HG03442 (cell line): ENCODE measurements around the gene TP63.
A peak's percentile ranks its signal among the peaks of the same experiment; 100 is the strongest.

Experiments
- ATAC-seq: cut with Tn5 transposase; IDR thresholded peaks from one replicate; pipeline ENCODE4 v1.9.1; 2021; ENCODE audit warnings: mild to moderate bottlenecking, moderate library complexity; ENCODE audit not compliant: unreplicated experiment

Gene TP63

DNA sequence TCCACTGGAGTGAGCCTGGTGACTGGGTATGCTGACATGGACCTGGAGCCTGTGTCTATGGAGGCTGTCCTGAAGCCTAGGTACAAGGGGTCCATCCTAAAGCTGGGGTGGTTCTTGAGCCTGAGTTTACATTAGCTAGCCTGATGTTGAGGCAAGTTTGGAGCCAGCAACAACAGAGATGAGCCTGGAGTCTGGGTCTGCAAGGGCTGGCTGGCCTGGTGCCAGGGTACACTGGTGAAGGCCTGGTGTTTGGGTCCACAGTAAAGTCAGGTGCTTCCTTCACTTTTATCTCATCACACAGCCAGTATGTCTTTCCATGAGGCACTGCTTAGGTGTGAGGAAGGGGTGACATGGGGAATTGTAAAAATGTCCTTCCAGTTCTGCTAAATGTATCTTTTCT is 49.5 kb downstream of the TP63 start:
- ATAC-seq = no peak

DNA sequence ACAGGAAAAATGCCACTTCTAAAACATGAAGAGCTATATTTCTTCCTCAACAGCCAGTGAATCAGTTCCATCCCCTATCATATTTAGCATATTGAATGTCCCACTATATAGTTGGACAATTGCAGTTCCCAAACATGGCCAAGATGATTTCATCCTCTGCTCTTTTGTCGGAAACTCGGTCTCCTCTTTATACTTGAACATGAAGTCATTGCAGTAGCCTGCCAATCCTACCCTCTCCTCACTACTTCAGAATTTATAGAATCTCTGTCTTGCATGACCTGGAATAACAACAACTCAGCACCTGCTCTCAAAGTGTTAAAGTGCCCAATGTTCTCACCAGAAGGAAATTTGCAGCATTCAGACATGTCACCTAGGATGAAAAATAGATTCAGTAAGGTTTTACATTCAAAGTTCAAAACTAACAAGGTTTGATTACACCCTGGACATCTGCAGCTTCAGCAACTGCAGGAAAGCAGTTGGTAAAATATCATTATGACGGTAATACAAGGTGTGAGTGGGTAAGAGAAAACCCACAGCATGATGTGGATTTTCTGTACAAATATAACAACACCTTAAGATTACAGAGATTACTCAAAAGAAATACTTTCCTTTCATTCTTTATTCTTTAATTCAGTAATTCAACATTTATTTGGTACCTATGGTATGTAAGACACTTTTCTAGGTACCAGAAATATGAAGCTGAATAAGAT is 52.5 kb downstream of the TP63 start:
- no peak for ATAC-seq

DNA sequence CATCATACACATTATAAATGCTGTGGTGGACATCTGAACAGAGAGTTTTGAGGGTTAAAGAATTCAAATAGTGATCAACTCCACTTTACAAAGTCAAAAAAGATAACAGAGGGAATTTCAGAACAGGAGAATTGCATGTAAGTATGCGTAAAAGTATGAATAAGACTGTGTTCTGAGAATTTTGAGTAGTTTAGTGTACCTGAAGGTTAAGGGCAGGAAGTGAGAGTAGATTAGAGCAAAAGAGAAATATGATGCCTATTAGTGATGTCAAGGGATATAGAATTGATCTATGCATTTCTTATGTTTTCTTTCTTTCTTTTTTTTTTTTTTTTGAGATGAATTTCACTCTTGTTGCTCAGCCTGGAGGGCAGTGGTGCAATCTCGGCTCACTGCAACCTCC is 53.1 kb downstream of the TP63 start:
- ATAC-seq = no peak

DNA sequence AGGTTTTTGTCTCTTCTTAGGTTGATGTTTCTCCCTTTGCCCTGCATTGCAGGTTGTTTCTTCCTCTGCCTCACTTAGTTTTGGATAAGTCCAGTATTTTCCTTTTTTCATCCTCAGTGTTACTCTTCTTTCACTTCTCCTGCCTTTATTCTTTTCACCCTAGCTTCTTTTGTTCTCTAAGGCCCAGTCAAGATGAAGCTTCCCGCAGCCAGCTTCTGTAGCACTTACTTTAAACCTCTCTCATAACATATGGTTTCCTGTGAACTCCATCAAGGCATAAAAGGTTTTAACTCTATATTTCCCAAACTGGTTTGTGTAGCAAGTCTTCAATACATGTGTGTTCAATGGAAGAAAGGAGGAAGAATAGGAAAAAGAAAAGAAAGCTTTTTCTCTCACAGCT is 54.1 kb downstream of the TP63 start:
- no peak for ATAC-seq

DNA sequence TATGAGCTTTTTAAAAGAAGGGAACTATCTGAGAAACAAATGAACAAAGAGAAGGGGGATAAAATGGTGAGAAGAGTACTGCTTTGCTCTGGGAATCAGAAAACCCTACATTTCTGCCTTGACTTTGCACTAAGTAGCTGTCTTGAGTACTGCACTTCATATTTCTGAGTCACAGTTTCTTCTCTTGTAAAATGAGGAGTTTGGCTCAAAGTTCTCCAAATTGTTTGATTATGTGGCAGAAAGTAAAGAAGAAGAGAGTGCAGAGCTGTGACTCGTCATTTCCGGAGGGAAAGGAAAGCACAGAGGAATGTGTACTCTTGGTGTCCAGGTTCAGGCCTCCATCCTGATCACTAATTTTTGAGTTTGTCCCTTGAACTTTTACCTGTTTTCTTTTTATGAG is 54.7 kb downstream of the TP63 start:
- ATAC-seq = no peak

DNA sequence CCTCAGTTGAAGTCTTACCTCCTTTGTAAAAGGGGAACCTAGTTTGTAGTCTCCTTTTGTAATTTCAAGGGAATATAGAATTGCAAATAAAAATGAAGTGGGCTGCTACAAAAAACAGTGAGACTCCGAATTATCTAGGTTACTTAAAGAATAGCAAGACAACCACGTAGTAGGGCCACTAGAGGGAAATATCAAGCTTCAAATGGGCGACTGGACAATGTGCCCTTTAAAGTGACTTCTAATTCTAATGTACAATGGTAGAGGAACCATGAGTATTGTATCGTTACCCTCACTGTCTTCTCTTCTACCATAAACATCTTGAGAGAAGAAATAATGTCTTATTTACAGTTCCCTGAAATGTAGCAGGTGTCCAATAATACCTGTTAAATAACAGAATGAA is 56.3 kb downstream of the TP63 start:
- ATAC-seq = no peak

DNA sequence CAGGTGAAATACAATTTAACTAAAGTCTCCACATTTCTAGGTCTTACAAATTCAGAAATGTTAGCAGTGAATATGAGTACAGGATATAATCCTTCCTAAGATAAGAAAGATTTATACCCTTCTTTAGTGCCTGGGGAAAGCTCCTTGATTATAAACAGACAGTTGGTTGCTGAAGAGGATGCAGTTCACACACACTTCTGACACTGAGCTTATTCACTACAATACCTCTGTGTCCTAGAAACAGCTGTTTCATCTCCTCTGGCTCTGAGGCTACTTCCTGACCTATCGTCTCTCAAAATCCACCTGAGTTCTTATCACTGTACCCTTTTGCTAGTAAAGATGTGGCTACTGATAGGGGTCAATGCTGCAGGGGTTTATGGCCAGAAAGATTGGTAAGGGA is 57.1 kb downstream of the TP63 start:
- no peak for ATAC-seq

DNA sequence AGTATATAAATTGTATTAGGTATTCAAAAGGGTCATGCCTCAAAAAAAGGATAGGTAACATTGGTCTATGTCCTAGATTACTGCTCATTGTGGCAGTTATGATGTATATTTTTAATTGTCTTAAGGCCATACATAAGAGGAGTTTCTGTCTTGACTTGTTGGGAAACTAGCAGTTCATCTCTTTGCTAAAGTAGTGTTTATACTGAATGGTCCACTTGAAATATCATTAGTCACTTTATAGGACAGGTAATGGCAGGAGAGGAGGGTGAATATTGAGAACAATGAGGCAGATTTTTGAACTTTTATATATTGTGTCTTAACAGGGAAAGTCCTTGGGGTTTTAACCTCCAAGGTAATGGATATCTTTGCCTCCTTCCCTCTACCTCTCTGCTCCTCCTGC is 58.4 kb downstream of the TP63 start:
- ATAC-seq = no peak

DNA sequence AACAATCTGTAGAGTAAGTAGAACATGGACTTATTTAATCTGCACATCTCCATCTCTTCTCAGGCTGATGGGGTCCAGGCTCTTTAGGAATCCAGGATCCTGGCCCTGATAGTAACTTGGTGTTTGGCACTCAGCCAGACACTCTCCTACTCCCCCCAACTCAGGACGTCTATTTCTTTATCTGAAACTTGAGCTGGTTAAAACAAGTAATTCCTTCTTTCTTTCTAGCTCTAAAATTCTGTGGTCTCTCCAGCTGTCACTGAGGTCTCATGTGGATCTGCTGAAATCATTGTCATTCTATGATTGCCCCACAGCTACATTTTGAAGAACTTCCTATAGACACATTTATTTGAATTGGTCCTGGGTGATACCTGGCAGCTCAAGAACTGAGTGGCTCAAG is 59.0 kb downstream of the TP63 start:
- ATAC-seq = no peak

DNA sequence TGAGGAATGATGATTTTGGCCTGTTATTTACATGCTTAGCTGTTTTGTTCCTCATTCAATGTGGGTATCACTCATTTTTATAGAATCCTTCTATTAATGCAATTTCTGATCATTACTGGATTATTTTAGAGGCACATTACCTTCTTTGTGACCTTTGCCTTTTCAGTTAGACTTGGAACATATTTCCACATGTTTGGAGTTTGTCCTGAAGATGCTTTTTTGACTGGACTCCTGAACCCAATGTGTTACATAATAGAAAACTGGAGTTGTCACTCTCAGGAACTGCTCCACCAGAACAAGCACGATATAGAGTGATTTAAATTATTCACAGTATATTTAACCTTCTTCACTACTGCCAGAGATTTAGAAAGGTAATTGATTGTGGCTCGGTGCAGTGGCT is 59.5 kb downstream of the TP63 start:
- no peak for ATAC-seq

DNA sequence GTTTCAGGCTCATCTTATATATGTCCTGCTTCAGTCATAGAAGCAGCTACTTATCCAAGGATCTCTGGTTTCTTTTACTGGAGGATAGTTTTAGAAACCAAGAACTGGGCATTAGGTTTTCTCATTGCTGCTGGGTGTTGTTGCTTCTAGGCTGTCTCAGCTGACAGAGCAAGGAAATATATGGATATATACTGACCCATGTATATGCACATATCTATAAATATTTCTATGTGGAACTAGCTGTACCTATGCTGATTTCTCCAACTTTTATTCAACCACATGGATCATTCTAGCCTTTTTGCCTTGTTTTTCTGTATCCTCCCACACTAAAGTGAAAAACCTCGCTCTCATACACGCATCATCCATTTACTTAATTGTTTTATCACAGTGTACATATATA is 64.2 kb downstream of the TP63 start:
- no peak for ATAC-seq

DNA sequence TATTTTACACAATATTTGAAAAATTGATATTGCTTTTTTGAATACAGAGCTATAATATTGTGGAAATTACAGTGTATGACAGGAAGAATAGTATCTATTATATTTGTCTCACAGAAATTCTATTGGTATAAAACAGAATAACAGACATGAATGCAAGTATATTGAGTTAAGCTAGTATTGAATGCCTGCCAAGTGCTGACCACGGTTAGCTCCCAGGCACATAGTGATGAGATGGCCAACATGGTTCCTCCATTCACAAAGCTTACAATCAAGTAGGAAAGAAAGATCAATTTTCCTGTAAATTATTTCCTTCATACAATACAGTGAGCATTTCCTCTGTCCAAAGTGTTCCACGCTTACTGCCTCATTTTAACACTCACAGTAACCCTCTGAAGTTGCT is 67.6 kb downstream of the TP63 start:
- no peak for ATAC-seq

DNA sequence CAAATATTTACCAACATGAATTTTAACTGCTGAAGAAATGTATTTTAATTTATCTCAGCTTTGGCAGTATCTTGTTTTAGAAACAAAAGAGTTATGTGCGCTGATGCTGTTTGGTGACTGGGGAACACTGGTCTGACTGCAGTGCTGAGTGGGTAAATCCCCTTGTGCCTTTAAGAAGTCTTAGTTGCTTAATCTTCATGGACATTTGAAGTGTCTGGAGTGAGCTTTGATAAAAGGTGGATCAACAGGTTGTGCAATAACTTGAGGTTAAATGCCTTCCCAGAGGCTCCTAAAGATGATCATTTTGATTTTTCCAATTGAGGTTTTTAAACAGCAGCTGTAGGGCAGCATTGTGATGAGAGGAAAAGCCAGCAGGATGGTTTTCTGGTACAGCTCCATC is 68.7 kb downstream of the TP63 start:
- ATAC-seq = no peak

DNA sequence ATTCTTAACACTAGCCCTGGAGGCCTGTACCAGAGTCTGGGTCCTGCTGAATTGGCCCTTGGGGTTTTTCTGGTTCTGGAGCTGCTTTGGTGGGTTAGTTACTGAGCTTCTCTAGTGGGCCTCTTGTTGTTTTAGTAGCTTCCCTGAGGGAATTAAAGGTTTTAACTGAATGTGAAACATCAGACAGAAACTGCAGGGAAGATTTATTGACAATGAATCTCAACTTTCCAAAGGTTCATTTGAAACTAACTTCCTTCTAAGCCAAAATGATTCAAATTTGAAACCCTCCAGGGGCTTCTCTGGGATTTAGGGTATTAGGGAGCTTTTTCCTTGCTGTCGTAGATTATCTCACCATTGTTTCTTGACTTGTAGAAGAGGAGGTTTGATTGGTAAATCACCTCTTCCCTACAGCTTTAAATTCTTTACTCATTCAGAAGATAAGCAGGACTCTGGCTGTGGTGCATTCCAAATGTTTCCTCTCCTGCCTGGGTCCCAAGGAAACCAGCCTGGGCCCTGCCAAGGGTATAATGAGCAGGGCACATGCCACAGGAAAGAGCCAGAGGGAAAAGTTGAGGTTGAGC is 71.0 kb downstream of the TP63 start:
- ATAC-seq = no peak

DNA sequence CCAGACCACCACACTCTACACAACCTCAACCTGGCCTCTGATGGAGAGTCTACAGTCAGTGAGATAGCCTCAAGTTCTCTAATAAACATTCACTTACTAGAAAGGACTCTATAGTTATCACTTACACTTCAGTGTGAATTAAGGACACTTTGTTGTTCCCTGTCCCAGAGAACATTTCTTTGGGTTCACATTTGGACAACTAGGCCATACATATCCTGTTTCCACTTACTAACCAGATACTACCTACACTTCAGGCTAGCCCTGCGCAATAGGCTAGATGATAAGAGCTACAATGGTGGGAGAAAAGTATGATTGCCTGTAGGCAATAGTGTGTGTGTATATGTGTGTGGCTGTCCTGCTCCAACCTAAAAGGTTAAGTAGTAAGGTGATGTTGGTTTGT is 72.7 kb downstream of the TP63 start:
- no peak for ATAC-seq

DNA sequence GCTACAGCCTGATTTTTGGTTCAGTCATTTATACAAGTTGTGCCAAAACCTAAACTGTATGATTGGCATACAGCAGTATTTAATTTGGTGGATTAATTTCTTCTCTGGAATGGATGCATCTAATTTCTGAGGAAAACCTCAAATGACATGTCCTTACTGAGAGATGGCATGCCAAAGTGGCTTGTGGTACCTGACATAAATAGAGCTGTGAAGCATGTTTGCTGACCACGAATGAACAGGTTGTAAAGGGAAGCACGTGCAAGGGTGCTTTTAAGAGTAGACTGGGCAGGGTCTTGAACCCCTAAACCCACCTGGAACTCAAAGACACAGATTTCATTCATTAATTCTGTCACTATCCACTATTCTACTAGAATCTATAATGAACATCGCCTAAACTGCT is 77.2 kb downstream of the TP63 start:
- no peak for ATAC-seq

DNA sequence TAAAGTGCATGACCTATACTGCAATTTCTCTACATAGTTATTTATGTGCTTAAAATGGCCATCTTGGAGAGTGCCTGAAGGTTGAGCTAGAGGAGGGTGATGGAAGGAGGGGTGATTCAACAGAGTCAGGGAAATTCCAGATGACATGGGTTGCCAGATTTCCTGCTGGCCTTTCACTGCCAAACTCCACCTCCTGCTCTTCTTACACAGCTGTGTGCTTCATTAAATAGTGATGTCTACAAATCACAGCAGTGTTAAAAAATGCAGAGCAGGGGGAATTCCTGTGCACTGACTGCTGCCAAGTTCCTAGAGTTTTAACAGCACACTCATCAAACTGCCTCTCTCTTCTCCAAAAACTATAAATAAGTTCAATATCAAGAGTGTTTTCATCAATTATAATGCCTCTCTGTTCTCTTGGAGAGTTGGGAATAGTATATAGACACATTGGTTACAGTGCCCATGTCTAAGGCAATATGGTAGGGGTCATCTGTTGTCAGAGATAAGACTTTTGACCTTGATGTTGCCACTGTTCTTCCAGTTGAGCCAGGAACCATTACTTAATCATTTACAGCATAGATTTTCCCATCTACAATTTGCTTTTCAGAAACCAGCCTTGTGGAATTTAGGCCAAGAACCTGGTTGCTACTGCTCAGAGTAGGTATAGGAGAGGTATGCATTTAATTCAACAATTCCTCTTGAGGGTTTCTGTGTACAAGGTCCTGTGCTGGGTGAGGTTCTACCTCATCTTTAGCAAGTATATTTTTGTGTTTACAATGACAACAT is 79.6 kb downstream of the TP63 start:
- ATAC-seq = peak; percentile 62

DNA sequence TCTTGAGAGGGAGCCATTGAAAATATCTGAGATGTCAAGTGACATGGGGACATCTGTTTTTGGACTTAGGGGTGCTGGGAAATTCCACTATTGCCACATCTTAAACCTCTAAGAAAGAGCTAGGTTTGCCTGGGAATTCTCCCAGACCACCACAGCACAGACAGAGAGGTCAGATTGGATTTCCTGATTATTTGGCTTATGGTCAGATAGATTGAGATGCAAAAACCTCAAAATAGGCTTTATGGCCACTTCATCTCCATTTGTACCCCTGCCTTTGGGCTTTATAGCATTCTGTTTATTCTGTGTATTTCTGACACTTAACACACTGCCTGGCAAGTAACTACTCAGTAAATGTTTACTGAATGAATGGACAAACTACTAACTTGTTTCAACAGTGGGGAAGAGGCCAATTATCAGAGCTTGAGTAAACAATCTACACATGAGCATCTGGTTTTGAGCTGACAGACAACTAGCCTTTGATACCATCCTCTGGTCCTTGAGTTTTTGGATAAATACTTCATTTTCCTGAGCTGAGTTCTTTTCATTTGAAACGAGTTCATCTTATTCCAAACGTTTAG is 81.8 kb downstream of the TP63 start:
- no peak for ATAC-seq

DNA sequence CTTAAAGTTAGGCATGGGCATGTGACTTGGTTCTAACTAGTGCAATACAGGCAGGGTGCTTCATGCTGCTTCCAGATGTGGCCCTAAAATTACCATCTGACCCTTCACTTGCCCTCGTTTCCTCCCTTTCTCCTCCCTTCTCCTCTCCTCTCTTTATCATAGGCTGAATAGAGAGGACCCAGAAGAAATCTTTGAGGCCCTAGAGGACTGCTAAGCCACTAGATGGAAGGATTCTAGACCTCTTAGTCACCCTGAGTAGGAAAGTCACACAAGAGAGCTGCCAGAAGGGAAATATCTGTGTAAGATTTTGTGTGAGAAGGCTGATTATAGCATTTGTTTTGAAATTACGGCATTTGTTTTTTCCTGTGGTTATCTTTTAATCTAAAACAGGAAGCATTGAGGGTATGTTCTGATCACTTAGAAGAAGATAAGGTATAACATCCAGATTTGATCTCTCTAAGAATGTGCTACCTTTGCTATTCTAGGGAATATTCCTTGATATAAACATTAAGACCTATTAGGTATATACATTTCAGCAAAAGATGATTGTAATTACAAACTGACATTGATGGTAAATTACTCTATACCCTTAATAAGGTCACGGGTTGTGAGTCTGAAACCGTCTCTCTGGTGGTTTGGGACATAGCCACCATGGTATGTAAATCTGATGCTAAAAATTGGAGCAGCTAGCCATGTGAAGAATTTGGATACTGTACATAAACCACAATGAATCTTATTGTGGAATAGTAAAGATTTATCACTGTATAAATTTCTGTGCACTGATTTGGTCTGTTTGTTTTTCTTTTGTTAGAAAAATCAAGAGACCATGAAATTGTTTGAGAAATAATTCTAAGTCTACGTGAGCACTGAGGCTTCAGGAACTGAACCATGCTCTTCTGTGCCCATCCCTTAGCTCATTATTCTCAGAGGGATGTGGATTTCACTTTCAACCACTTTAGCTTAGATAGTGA is 84.1 kb downstream of the TP63 start:
- no peak for ATAC-seq

DNA sequence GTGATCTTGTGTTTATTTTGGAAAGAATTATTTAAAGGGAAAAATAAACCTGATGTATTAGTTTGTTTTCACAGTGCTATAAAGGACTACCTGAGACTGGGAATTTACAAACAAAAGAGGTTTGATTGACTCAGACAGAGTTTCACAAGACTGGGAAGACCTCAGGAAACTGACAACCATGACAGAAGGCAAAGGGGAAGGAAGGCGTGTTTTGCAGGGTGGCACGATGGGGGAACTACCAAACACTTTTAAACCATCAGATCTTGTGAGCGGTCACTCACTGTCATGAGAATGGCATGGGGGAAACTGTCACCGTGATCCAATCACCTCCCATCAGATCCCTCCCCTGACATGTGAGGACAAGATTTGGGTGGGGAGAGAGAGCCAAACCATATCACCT is 87.0 kb downstream of the TP63 start:
- ATAC-seq = no peak
